Superior temporal gyrus (tissue), 1 donor: Measurements from ENCODE around the gene ACVR1B.

ENCODE experiments used
- DNase-seq: peaks from one replicate; pipeline ENCODE4 v3.0.0-alpha.2; 2016; ENCODE audit errors: extremely low spot score

ACVR1B gene

GRCh38 chr12:51942501-51943000, 8.9 kb upstream of the ACVR1B start:
- no peak for DNase-seq

GRCh38 chr12:51943346-51943745, 8.2 kb upstream of the ACVR1B start:
- no peak for DNase-seq

DNA sequence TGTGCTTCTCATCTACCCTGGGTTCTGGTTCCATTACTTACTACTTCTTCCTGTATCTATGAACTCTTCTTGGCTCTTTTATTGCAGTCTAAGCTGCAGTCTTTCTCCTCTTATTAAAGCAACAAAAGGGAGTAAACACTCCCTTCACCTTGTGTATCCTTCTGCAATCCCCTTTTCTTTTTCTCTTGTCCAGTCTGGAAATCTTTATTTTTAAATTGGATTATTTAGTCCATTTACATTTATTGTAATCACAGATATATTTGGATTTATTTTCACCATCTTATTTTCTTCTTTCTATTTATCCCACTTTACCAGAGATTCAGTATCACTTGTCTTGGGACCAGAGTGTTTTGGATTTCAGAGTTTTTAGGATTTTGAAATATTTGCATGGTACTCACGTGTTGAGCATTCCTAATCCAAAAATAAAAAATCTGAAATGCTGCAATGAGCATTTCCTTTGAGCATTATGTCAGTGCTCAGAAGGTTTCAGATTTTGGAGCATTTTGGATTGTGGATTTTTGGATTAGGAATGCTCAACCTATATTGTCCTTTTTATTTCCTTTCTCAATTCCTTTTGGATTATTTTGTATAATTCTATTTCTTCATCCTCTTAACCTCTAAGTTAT, 6.8 kb upstream of the ACVR1B start:
- no peak for DNase-seq

DNA sequence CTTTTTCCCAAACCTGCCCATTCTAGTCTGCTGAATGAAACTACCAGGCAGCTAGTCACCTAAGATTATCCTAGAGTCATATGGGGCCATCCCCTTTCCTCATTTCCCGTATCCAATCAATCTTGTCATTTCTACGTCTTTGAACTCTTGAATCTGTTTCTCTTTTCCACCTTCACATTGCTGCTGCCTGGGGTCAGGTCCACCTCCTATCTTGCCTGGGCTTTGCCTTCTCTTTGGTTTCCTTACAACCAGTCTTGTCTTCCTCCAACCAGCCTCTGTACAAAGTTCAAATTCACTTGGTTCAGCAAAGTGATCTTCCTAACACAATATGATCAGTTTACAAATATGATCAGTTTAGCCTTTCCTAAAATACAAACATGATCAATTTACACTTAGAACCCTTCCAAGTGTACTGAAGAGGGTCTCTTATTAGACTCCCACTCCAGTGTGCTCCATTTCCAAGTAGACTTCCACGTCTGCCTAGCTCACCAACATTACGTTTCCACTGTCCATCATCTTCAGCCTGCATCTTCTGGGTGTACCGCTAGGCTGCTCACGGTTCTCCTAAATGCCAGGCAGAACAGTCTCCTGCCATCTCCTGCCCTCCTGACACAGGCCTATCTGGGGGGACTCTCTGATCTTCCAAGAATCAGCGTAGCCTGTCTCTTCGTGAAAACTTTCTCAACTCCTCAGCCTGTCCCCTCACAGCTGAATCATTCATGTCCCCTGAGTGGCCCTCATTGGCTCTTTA, 4.1 kb upstream of the ACVR1B start:
- no peak for DNase-seq

GRCh38 chr12:51948066-51948465, 3.4 kb upstream of the ACVR1B start:
- DNase-seq: no peak

DNA sequence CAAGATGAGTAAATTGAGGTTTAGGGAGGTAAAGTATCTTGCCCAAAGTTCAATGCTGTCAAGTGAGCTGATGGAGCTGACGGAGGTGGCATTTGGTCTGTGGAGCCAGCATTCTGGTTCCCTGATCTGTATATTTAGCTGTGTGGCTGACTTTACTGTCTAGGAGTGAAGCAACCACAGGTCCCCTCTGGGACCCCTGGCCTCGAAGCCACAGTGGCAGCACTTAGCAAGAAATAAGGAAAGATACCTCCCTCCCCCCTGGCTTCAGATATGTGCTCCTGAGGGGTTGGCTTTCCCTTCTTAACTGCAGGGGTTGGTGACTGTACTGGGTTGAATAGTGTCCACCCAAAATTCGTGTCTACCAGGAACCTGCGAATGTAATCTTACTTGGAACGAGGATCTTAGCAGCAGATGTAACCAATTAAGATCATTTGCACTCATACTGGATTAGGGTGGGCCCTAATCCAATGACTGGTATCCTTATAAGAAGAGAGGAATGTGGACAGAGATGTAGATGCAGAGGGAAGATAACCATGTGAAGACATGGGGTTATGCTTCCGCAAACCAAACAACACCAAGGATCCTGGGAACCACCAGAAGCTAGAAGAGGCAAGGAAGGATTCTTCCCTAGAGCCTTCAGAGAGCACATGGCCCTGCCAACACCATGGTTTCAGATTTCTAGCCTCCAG, 2.0 kb upstream of the ACVR1B start:
- no peak for DNase-seq

DNA sequence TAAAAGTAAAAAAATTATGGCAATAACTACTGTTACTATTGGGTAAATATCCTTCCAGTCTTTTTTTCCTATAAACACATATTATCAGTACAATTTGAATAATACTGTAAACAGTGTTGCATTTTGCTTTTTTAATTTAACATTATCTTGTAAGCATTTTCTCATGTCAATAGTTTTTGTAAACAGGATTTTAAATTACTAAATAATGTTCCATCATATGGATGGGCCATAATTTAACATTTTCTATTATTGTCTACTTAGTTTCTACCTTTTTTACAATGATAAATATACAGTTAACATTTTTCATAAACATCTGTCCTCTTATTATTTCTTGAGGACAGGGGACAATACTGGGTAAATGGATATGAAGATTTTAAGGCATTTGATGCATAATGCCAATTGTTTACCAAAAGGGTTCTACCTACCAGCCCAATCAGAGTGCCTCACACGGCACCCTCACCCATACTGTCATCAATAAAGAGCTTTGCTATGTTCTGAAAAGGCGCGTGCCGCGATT, 759 bp upstream of the ACVR1B start:
- no peak for DNase-seq

DNA sequence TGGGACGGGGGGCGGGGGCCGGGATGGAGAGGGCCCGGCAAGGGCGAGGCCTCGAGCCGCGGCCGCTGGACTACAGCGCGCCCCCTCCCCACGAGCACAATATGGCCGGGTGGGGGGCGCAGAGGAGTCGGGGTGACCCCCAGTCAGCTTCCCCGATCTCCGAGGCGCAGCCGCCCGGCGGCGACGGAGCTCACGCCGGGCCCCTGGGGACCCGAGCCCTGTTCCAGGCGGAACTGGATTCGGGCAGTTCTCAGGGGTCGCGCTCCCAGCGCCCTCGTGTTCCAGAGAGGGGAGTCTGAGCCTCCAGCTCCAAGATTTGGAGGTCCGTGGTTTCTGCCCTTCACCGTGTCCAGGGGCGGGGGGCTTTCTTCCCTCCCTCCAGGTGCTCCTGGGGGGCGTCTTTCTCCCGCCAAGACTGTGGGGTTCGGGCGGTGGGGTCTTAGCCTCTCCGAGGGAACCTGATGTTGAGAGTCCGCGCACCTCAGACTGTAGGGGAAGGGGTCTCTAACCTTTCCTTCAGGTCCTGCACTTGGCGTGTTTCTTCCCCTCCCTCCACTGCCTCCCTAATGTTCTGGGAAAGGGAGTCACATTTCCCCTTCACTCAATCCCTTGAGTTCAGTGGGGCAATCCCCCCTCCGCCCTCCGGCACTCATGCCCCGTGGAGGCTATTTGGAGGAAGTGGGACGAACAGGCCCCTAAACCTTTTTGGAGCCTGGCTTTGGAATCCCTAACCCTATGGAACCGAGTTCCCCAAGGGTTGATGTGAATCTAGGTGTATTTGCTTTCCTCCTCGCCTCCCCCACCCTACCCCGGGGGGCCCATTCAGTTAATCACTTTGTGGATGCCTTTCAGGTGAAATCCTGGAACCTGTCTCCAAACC, 584 bp downstream of the ACVR1B start:
- no peak for DNase-seq

DNA sequence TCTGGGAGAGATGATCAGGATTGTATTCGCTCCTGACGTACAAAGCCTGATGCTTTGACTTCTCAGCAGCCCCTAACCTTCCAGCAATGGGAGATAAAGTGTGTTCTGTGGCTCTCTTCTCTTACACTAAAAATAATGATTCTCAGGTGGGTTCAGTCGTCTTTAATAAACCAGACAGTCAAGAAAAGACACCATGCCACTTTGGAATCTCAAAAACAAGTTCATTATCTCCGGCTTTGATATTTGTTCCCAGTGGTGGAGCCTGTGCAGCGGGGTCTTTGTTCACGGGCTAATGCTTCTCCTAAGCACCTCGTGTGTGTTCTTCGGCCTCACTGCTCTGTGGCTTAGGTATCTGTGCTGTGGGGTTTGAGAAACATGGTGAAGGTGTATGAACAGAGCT, 1.6 kb downstream of the ACVR1B start:
- DNase-seq: peak; percentile 42

DNA sequence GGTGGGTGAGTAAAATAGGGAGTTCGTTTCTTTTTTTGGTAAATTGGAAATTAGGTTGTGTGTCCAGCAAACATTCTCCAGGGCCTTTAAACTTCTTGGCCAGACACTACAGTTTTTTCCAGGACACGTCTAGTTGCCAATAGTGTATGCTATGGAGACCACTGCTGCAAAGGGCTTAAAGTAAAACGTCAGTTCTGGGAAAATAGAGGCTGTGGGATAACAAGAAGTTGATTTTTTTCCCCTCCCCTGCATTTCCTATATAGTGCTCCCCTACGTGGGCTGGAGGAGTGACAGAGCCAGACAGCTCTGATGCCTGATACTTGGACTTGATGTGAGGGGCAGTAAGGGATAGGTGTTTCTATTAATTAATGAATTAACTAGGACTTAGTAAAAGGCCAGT, 2.4 kb downstream of the ACVR1B start:
- no peak for DNase-seq

GRCh38 chr12:51954561-51955361, 3.3 kb downstream of the ACVR1B start:
- DNase-seq: peak; percentile 47

GRCh38 chr12:51955702-51956101, 4.2 kb downstream of the ACVR1B start:
- no peak for DNase-seq

DNA sequence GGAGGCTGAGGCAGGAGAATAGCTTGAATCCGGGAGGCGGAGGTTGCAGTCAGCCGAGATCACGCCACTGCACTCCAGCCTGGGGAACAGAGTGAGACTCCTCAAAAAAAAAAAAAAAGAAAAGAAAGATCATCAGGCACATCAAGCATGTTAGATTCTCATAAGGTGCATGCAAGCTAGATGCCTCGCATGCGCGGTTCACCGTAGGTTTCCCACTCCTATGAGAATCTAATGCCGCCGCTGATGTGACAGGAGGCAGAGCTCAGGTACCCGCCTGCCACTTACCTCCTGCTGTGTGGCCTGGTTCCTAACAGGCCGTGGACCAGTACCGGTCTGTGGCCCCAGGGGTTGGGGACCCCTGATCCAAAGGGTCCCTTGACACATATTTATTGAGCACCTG, 7.0 kb downstream of the ACVR1B start:
- no peak for DNase-seq

- DNase-seq: no peak
Observed at GRCh38 chr12:51959211-51959610, 7.7 kb downstream of the ACVR1B start.

GRCh38 chr12:51959921-51960320, 8.4 kb downstream of the ACVR1B start:
- no peak for DNase-seq

GRCh38 chr12:51960488-51960887, 9.0 kb downstream of the ACVR1B start:
- no peak for DNase-seq

DNA sequence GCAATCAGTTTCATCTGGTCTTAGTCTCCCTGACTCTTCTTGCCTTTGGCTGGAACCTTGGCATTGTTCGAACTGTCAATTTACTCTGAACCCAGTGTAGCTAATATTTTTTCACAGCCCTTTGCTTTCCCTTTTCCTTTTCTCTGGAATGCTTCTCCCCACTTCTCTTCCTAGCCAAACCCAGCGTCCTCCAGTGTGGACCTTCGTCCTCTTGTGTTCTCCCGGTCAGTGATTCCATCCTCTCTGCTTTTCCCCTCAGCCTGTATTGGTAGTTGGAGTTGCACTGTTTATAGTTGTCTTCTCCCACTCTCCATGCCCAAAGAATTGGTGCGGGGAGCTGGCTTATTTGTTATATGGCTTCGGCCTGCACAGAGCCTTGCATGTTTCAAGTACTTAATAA, 9.4 kb downstream of the ACVR1B start:
- DNase-seq: no peak

DNA sequence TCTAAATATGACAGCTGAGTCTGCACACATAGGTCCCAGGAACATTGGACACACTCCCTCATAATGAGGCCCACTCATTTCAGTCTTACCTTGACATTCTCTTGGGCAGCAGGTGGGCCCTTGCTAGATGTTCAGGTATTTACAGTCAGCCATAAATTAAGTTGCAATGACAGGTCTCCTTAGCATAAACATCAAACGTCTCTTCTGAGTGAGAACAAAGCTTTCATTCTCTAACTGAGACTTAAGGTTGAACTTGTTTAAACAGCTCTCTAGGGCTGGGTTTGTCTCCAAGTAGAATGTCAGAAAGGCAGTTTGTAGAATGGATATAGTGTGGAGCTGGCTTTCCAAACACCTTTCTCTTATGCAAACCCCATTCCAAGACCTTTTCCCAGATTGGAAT, 10.3 kb downstream of the ACVR1B start:
- DNase-seq: no peak

- no peak for DNase-seq
Observed at GRCh38 chr12:51962737-51963136, 11.2 kb downstream of the ACVR1B start.

GRCh38 chr12:51963477-51963876, 12.0 kb downstream of the ACVR1B start:
- no peak for DNase-seq

- no peak for DNase-seq
Observed at GRCh38 chr12:51969643-51970042, 18.1 kb downstream of the ACVR1B start.
